Pons (tissue), 1 donor: ENCODE measurements around the gene SEC14L1.

ENCODE experiments used
- DNase-seq: peaks from one replicate; pipeline ENCODE4 v3.0.0-alpha.2; 2016; ENCODE audit warnings: low spot score

The SEC14L1 gene

GRCh38 chr17:77163001-77163400 lies 22.2 kb downstream of the SEC14L1 start:
- DNase-seq, result no peak

- no peak for DNase-seq
Measured at GRCh38 chr17:77163511-77164280, 22.9 kb downstream of the SEC14L1 start.

DNA sequence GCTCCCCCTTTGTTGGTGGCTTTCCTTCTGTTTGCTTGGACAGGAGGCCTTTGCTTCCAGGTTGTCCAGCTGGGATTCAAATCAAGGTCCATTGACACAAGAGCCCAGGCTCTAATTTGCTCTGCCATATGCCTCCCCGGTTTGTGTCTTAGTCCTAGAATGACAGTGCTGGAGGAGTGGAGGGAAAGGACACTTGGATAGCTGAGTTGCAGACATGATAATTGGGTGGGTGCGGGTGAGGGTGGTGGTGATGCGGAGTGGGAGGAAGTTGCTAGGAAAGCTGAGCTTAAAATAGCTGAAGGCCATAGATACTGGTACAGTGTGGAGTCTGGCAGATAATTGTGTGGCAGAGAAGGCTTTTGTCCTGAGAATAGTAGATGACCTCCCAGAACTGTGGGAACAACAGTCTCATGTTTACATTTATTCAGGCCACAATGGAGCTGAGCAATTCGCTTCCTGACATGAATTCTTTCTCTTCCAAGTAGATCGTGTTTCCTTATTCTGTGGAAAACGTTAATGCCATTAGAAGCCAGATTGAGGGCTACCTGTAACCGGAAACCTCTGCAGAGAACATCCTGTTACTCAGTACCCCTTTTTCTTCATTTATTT lies 23.8 kb downstream of the SEC14L1 start:
- DNase-seq, result peak; percentile 90

GRCh38 chr17:77165577-77165976 lies 24.8 kb downstream of the SEC14L1 start:
- no peak for DNase-seq

DNA sequence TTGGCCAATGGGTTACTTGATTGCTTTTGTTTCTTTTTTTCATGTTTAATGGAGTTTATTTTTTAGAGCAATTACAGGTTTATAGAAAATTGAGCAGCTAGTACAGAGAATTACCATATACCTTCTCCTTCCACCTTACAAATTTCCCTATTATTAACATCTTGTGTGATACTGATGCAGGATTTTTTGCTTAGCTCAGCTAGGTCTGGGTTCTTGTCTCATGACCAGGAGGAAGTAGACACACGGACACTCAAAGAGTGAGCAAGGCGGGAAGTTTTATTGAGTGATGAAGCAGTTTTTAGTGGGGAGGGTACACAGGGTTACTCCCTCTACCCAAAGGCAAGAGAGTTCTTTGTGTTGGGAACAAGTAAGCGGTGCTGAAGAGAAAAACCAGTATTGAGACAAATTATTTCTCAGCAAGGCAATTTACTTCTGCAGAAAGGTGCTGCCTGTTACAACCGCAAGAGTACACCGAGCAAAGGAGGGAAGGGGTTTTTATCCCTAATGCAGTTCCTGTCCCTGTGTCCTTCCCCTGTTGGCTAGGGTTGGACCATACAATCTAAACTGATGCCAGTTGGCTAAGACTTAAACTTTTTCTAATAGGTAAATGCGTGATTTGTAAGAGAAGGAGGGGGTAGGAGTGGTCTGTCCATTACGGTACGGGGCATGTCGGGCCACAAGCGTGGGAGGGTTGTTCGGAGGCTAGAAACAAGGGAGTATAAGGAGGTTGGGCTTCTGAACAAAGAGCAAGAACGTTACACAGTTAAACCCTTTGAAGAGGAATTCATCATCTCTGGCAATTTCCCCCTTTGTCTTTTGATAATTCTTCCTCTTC lies 26.9 kb downstream of the SEC14L1 start:
- no peak for DNase-seq

DNA sequence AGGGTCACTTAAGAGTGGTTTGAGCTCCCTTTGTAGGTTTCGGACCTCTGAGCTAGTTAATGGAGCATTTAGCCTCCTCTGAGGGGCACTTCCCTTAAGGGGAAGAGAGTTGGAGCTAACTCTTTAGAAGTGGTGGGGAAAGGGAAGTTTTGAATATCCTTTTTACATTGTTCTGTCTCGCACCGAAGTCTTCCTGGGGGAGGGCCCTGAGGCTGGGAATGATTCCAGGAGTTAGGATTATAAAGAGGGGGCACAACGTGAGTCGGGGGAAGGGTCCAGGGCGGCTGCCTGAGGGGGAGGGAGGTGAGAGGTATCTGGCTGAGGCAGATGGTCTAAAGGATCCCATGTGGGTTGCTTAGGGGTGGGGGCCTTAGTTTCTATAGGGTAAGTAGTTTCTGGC lies 32.3 kb downstream of the SEC14L1 start:
- DNase-seq, result no peak

- no peak for DNase-seq
Measured at GRCh38 chr17:77174928-77175661, 34.3 kb downstream of the SEC14L1 start.

GRCh38 chr17:77177002-77177741 lies 36.4 kb downstream of the SEC14L1 start:
- no peak for DNase-seq

DNA sequence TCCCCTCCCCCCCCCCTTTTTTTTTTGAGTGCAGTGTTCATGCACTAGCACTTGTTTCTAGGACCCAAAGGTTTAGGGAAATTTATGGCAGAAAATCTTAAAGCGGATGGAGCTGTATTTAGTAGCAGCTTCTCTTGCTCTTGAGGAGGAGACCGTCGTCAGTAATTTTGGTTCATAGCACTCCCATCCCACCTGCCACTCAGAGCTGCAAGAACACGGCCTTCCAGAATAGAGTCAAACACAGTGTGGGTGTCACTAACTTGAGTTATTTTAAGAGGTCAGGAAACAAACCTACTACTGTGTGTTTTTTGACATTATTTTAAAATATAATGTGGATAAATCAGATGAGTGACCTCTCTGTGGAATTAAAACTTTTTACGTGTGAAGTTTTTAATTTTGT lies 37.3 kb downstream of the SEC14L1 start:
- DNase-seq, result no peak

DNA sequence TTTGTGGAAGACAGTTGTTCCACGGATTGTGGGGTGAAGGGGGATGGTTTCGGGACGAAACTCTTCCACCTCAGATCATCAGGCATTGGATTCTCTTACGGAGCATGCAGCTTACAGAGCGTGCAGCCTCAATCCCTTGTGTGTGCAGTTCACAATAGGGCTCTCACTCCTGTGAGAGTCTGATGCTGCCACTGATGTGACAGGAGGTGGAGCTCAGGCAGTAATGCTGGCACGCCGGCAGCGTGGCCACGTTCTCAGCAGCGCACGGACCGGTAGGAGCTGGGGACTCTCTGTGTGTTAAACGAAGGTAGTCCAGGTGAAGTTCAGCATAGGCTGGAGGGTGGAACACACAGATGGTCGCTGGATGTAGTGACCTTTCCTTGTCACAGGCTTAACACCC lies 37.8 kb downstream of the SEC14L1 start:
- DNase-seq, result peak; percentile 74

DNA sequence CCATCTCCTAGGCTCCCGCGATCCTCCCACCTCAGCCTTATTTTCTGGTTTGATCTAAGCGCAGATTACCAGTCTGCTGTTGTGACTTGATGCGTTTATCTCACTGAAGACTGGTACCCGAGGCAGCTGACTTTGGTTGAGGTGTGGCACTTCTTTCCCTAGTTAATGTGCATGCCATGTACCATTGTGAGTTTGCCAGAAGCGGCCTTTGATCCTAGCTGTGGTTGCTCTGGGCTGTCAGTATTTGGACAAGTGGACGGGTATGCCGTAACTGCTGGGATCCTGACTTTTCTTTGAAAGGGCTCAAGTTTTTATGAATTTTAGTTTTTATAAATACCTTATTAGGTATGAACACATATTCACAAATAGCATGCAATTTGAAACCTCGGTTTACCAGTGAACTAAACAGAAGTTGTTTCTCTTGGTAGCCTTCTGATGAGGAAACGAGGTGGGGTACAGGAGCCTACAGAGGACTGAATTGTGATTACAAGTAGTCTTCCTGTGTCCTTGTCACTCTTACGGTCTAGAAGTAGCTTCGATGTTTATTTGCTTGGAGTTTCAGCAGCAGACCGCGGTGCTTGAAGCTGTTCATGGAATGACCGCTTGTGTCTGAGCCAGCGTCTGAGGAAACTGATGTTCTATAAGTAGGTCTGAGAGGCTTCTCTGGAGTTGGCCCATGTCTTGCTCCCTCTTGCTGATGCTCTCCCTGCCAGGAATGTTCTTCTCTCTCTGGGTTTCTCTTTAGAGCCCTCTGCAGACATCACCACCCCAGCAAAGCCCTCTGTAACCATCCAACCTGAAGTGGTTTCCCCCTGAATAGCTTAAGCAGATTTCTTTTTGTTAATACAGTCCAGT lies 40.0 kb downstream of the SEC14L1 start:
- DNase-seq, result no peak

DNA sequence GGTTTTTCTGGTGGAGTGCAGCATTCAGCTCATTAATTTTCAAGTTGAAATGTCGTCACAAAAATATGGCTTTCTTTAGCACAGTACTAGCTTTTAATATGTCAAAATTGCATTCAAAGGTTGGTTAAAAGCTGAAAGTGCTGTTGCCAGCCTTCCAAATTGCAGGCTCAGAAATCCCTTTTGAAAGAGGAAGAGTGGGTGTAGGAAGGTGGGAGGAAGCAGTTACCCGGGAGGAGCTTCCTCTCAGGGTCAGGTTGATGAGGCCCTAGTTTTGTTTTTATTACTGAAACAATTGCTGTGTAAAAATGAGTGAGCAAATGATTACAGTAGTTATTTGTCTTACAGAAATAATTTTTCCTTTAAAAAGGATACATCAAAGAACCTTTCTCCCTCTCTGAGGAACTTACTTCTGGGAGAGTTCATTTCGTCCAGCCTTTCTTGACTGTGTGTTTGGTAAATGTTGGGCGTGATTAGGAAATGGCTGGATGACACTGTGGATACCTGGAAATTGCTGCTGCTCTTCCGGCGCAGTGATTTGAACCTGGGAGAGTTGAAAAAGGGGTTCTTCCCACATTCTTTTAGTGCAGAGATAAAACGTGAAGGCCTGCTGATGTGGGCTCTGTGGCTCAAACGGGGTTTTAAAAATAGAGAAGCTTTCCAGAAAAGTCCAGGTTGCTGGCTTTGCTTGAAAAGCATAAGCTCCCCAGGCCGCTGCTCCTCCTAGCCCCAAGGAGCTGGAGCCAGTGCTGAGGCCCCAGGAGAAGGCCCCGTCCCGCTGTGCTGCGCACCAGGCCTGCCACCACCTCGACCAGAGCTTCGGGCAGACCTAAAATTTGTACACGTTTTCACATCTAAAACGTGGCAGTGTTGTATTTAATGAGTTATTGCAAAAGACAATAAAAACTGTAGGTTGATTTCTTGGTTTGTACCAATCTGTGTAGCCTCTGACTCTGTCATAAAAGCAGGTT lies 41.7 kb downstream of the SEC14L1 start:
- no peak for DNase-seq

DNA sequence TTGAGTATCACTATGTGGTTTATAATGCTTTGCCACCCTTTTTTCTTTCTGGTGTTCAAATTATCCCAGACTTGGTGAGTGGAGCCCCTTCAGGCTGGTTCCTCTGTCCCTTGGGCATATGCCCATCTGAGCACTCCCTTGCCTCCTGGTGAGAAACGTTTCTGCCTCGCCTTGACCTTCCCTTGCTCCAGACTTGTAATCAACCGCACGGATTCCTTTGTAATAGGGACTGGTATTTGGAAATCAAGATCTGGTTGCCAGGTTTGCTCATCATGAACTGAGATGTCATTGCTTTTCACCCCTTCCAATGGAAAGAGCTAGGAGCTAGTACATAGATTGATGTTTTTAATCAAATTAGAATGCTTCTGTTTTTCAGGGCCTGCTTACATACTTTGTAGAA lies 43.7 kb downstream of the SEC14L1 start:
- no peak for DNase-seq

- no peak for DNase-seq
Measured at GRCh38 chr17:77185137-77185536, 44.4 kb downstream of the SEC14L1 start.

DNA sequence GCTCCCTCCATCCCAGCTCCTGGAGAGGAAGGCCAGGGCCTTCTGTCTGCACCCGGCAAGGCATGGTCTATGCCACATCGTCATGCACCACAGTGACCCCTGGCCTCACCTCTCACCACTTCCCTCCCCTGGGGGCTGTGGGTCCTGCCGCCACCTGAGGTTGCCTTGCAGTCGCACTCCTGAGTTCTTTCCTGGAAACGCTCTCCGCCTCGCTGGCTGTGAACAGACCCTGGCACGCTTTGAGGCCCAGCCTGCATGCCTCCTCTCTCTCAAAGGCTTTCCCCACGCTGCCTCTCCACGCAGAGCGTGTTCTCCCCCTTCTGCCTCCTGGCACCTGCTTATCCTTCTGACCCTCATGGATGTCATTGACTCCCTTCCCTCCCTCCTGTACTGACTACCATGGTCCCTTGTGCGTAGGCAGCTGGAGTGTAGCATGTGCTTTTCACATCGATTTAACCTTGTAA lies 45.4 kb downstream of the SEC14L1 start:
- DNase-seq, result no peak

DNA sequence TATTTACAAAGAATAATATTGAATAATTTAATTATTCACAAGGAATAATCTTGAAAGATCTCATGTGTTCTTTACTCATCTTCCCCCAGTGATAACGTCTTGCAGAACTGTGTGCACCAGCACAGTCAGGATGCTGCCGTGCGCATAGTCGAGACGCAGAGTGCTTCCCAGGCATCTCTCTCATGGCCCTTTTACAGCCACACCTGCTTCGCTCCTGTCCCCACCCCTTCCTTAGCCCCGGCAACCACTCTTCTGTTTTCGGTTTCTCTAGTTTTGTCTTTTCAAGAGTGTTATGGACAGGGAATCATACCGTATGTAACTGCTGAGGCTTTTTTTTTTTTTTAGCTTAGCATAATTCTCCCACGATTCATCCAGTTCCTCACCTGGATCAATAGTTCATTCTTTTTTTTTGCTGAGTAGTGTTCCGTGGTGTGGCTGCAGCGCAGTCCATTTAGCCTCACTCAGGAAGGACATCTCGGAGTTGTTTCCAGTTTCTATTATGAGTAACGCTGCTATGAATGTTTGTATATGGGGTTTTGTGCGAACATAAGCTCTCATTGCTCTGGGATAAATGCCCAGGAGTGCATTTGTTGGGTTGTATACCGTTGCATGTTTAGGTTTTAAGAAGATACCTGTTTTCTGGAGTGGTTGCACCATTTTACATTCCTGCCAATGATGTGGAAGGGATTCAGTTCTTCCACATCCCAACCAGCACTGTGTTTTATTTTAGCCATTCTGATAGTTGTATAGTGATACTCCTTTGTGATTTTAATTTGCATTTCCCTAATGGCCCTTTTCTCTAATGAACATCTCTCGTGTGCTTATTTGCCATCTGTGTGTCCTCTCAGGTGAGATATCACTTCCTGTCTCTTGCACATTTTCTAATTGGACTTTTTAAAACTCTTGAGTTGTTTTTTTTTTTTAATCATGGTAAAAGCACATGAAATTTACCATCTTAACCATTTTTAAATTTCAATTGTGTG lies 47.6 kb downstream of the SEC14L1 start:
- DNase-seq, result no peak

GRCh38 chr17:77189148-77189547 lies 48.4 kb downstream of the SEC14L1 start:
- no peak for DNase-seq

DNA sequence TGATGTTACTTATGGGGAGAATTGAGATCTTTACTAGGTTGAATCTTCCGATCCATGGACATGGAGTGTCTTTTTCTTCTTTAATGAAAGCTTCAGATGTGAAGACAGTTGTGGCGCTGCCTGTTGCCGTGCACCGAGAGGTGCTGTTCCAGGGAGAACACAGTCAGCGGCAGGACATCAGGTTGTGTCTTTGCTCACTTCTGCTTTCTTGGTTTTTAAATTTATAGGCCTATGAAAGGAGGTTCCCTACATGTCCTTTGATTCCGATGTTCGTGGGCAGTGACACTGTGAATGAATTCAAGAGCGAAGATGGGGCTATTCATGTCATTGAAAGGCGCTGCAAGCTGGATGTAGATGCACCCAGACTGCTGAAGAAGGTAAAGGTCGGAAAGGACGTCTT lies 49.8 kb downstream of the SEC14L1 start:
- DNase-seq, result no peak
